GM19035 (cell line): Measurements from ENCODE around the gene RABAC1.
A peak's percentile ranks its signal among the peaks of the same experiment; 100 is the strongest.

ENCODE experiments used
- ATAC-seq: cut with Tn5 transposase; IDR thresholded peaks from one replicate; pipeline ENCODE4 v1.9.1; 2021; ENCODE audit not compliant: unreplicated experiment

Gene RABAC1

DNA sequence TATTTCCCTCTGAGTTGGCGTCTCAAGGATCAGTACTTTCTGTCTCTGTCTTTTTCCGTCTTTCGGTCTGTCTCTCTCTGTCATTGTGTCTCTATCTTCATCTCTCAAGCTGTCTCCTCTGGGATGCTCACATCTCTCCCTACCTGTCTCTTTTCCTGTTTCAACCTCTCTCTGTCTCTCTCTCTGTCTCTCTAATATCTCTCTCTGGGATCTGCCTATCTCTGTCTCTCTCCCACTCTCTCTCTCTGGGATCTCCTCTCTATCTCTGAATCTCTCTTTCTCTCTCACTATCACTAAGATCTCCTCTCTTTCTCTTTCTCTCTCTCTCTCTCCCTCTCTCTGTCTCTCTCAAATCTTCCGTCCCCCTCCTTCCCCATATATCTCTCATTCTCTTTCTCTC, 30.9 kb upstream of the RABAC1 start:
- ATAC-seq, result no peak

DNA sequence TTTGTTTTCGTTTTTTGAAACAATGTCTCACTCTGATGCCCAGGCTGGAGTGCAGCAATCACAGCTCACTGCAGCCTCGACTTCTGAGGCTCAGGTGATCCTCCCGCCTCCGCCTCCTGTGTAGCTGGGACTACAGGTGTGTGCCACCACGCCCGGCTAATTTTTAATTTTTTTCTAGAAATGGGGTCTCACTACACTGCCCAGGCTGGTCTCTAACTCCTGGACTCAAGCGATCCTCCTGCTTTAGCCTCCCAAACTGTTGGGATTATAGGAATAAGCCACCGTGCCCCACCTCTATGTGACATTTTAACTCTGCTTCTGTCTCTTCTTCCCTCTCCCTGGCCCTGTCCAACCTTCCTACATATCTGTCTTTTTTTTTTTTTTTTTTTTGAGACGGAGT, 29.8 kb upstream of the RABAC1 start:
- no peak for ATAC-seq

GRCh38 chr19:41987141-41987860, 28.2 kb upstream of the RABAC1 start:
- no peak for ATAC-seq

DNA sequence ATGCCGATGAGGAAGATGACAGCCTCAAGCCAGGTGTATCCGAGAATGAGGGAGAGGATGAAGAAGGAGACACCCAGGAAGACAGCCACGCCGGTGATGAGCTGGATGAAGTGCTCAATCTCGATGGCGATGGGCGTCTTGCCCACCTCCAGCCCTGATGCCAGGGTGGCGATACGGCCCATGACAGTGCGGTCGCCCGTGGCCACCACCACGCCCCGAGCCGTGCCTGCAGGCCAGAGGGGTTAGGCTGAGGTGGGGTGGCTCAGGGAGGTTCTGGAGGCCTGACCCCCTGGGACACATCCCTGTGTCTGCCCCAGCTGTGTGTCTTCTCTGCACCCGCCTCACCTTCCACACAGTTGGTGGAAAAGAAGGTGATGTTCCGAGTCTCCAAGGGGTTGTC, 25.8 kb upstream of the RABAC1 start:
- no peak for ATAC-seq

- no peak for ATAC-seq
Observed at GRCh38 chr19:41981724-41982123, 22.6 kb upstream of the RABAC1 start.

- ATAC-seq, result no peak
Observed at GRCh38 chr19:41978470-41978869, 19.3 kb upstream of the RABAC1 start.

DNA sequence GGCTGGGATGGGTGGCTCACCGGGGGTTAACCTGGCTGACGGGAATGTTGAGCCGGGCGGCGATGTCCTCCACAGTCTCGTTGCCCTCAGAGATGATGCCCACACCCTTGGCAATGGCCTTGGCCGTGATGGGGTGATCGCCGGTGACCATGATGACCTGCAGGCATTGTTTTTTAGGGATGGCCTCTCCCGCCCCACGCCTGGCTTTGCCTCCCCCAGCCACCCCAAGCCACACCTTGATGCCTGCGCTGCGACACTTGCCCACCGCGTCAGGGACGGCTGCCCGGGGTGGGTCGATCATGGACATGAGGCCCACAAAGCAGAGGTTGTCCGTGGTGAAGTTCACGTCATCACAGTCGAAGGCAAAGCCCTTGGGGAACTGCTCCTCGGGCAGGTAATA, 18.8 kb upstream of the RABAC1 start:
- ATAC-seq, result no peak

GRCh38 chr19:41974652-41975051, 15.5 kb upstream of the RABAC1 start:
- no peak for ATAC-seq

DNA sequence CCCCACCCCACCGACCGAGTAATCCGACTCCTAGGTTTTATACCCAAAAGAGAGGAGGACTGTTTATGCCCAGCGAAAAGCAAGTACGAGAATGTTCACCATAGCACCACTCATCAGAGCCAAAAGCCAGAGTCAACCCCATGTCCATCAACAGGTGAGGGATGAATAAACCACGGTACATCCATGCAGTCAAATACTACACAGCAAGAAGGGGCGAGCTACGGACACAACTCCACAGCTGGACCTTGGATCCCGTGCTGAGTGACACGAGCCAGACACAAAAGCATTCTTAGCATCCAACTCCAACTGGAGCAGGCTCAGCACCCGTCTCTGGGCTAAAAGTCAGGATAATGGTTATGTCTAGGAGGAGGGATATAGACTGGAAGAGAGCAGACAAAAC, 12.2 kb upstream of the RABAC1 start:
- no peak for ATAC-seq

- no peak for ATAC-seq
Observed at GRCh38 chr19:41969772-41970458, 10.8 kb upstream of the RABAC1 start.

GRCh38 chr19:41968751-41969595, 9.9 kb upstream of the RABAC1 start:
- ATAC-seq, result no peak

DNA sequence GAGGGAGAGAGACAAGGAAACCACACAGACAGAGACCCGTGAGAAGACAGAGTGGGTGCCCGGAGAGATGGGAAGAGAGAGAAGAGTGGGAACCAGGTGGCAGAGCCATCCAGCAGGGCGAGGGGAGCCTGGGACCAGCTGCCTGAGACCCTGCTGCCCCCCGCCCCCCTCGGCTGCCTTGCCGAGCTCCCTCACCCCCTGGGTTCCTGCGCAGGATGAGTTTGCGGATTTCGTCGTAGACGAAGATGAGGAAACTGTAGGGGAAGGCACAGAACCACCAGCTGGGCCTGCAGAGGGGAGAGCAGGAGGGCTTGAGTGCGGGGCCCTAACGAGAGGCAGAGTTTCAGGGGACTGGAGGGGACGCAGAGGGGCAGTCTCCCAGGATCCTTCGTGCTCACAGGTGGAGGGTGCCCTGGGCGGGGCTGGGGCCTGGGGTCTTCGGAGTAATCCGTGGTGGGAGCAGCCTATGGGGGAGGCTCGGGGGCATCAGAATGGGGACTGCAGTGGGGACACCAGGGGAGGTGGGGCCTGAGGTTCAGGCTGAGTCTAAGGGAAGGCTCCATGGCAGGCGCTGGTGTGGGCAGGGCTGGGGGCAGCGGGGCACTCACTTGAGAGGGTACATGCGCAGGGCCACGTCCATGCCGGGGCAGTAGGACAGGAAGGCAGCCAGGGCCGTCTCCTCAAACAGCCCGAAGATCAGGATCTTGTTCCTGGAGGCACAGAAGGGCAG, 8.1 kb upstream of the RABAC1 start:
- no peak for ATAC-seq

DNA sequence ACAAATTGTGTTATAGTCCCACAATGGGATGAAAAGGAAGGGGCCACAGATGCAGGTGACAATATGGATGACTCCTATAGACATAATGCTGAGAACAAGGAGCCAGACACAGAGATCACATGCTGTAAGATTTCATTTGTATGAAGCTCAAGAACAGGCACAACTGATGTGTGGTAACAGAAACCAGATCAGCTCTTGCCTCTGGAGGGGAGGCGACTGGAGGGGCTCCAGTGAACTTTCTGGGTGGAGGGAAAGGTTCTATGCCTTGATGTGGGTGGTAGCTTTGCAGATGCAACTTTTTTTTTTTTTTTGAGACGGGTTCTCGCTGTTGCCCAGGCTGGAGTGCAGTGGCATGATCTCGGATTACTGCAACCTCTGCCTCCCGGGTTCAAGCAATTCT, 6.0 kb upstream of the RABAC1 start:
- no peak for ATAC-seq

- no peak for ATAC-seq
Observed at GRCh38 chr19:41960973-41961372, 1.9 kb upstream of the RABAC1 start.

GRCh38 chr19:41958367-41959055, 610 bp downstream of the RABAC1 start:
- ATAC-seq, result peak; percentile 57

- ATAC-seq, result no peak
Observed at GRCh38 chr19:41957838-41958366, 1.2 kb downstream of the RABAC1 start.

DNA sequence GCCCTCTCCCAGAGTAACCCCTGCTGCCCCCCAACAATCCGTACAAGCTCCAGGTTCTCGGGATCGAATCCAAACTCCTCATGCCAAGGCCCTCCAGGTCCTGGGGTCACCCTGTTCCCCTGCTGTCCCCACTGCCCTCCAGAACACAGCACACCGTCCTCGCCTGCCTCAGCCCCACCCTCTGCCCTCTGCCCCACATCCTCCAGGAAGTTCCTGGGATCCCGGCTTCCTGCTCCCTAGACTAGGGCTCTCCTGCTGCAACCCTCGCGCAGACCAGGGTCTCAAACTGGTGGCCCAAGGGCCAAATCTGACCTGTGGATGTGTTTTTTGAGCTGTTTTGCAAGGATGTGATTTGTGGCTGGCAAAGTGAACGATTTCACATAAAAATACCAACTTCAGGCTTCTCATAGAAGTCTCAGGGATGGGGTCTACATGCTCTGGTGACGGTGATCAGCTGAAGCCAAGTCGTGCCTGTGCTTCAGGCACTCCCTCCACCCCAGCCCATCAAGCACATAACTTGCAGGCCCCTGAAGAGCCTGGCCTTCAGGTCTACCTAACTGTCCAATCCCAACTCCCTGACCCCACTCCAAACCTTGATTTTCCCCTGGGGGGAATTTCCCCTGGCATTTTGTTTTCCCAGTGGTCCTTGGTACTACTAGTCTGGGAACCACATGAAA, 1.8 kb downstream of the RABAC1 start:
- no peak for ATAC-seq

- no peak for ATAC-seq
Observed at GRCh38 chr19:41956621-41957020, 2.5 kb downstream of the RABAC1 start.

- no peak for ATAC-seq
Observed at GRCh38 chr19:41955521-41955920, 3.6 kb downstream of the RABAC1 start.

GRCh38 chr19:41951686-41952172, 7.4 kb downstream of the RABAC1 start:
- no peak for ATAC-seq
